GM10266 (cell line): ENCODE measurements around the gene ATP6AP1.
"Not testable (repeated sequence)": the region's sequence is repeated elsewhere in the genome, so short reads cannot be mapped to it uniquely, and the experiment has no call there.

Experiments used
- DNase-seq: peaks from one replicate; pipeline ENCODE4 v3.0.0; 2012; ENCODE audit errors: extremely low spot score
- TF ChIP-seq, protein P1 (sequence below): IDR thresholded peaks from 2 replicates; pipeline ENCODE4 v1.5.1; 2012; ENCODE audit warnings: mild to moderate bottlenecking, low read depth; ENCODE audit not compliant: control insufficient read depth, insufficient read depth; ENCODE audit errors: missing control alignments

Gene ATP6AP1

DNA sequence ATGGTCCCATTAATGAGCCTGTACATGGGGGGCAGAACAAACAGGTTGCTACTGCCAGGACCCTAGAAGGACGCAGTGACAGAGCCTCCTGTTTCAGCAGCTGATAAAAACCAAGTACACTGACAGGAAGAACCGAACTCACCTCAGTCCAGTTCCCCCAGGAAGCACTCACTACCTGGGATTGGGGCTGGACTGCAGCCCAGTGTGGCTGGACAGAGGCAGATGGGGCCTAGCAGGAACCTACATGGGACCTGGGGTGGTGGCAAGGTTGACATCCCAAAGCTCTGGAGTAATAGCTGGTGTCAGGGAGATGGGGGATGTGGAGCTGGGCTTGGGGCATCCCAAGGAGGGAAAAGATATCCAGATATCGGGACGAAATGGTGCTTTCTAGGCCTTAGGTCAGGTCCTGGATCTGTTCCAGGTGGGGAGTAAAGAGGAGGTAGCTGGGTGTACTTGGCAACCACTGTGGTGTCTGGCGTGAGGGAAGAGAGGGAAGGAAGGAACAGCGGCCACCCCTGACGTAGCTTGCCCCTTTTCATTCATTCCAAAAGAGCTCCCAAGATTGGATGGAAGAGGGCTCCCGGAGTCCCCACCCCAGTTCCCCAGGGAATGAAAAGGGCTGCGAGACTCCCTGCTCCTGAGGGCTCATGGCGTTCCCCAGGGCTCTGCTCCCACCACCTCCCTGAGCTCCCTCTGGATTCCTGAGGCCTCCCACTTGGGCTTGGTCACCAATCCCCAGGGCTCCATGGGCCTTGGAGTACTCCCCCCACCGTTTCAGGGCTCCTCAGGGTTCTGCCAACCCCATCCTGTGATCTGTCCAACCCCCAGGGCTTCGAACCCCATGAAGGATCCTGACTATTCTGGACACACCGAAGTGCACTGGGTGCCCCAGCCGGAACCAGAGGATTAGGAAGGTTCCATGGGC, 44.9 kb upstream of the ATP6AP1 start:
- DNase-seq, result no peak
- TF ChIP-seq, protein P1, sequence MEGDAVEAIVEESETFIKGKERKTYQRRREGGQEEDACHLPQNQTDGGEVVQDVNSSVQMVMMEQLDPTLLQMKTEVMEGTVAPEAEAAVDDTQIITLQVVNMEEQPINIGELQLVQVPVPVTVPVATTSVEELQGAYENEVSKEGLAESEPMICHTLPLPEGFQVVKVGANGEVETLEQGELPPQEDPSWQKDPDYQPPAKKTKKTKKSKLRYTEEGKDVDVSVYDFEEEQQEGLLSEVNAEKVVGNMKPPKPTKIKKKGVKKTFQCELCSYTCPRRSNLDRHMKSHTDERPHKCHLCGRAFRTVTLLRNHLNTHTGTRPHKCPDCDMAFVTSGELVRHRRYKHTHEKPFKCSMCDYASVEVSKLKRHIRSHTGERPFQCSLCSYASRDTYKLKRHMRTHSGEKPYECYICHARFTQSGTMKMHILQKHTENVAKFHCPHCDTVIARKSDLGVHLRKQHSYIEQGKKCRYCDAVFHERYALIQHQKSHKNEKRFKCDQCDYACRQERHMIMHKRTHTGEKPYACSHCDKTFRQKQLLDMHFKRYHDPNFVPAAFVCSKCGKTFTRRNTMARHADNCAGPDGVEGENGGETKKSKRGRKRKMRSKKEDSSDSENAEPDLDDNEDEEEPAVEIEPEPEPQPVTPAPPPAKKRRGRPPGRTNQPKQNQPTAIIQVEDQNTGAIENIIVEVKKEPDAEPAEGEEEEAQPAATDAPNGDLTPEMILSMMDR, result no peak

DNA sequence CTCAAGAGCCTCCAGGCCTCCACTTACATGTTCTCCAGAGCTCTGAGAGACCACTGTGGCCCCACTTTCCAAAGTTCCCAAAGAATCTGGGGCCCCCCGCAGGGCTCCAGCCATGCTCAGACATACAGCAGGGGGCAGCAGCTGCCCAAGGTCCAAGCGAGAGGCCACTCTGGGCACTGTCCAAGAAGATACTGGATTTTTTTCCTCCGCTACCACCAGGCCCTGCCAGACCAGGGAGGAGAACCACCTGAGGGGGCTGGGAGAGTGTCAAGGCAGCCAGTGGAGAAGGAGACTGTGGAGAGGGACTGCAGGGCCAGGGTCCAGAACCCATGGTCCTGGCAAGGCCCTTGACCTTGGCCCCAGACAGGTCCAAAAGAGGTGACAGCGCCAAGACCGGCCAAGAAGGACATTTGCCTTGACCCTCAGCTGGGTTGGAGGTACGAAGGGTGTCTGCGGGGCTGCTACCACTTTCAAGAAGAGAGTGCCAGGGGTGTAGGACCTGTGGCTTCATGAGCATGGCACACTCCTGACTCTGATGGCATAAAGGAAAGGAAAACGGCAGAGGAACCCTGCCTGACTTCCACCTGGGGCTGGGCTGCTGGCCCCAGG, 44.1 kb upstream of the ATP6AP1 start:
- no peak for DNase-seq
- TF ChIP-seq, protein P1, result peak; percentile 26

DNA sequence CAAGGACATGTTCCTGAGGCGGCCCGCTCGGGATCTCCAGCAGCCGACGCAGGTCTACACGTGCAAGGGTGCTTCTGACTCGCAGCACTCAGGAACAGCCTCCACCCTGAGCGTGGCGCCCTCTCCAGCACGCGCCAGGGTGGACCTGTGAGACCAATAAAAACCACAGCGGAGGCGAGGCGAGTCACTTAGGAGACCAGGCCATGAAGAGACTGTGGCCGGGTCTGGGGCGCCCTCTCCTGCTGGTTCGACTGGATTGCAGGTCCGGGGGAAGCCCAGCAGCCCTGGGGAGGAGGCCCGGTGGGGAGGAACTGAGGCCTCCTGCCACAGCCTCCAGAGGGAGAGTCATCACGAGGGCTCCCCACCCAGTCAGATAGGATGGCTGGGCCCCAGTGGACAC, 40.4 kb upstream of the ATP6AP1 start:
- DNase-seq, result not testable (repeated sequence)

DNA sequence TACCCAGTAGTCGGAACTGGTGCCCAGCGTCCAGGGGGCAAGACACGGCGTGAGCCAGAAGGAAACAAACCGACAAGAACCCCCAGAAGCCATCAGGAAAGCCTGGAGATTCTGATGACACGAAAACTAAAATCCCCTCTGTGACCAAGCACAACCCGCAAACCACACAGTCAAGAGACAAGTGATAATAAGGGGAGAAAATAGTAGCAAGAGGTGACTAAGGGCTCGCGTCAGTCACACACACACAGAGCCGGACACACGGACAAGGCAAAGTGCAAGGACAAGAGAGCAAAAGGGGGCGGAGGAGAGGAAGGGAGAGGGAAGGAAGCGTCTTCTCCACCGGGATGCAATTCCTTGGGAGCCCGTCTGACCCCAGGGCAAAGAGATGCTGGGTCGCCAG, 39.8 kb upstream of the ATP6AP1 start:
- not testable (repeated sequence) for DNase-seq

DNA sequence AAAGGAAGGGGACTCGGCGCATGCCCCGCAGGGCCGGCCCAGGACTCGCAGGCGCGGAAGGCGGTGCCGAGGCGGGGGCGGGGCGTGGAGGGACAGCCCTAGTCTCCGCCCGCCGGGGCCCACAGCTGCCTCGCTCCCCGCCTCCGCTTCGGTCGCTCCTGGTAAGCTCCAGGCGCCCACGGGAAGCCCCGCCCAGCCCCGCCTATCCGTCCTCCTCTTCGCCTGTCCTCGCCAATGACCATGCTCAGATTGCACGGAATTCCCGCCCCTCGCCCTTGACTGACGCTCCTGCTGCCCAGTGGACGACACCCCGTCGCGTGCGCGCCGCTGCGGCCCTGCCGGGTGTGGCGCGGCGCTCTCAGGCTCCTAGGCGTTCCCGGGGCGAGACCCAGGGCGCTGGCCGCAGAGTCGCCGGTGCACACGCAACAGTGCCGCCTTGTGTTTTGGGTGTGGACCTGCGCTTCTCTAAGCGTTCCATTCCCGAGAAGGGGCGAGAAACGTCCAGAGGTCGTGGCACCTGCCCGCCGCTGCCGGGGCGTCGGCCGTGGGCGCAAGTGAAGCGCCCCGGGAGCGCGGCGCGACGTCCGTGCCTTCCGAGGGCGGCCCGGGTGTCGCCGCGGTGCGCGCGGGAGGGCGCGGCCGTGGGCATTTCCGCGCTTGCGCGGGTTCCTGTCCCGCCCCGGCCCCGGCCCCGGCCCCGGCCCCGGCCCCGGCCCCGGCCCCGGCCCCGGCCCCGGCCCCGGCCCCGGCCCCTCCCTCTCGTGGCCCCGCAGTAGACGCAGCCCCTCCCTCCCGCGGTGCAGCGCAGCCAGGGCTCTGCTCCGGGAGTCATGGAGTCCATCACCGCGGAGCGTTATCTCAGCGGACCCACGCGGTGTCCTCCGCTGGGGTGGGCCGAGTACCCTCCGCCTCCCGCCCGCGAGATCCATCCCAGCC, 38.4 kb upstream of the ATP6AP1 start:
- not testable (repeated sequence) for DNase-seq

DNA sequence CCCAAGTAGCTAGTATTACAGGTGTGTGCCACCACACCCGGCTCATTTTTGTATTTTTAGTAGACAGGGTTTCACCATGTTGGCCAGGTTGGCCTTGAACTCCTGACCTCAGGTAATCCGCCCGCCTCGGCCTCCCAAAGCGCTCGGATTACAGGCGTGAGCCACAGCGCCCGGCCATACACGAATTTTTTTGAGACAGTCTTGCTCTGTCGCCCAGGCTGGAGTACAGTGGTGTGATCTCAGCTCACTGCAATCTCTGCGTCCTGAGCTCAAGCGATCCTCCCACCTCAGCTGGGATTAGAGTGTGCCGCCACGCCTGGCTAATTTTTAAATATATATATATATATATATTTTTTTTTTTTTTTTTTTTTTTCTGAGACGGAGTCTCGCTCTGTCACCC, 32.1 kb upstream of the ATP6AP1 start:
- DNase-seq, result not testable (repeated sequence)

DNA sequence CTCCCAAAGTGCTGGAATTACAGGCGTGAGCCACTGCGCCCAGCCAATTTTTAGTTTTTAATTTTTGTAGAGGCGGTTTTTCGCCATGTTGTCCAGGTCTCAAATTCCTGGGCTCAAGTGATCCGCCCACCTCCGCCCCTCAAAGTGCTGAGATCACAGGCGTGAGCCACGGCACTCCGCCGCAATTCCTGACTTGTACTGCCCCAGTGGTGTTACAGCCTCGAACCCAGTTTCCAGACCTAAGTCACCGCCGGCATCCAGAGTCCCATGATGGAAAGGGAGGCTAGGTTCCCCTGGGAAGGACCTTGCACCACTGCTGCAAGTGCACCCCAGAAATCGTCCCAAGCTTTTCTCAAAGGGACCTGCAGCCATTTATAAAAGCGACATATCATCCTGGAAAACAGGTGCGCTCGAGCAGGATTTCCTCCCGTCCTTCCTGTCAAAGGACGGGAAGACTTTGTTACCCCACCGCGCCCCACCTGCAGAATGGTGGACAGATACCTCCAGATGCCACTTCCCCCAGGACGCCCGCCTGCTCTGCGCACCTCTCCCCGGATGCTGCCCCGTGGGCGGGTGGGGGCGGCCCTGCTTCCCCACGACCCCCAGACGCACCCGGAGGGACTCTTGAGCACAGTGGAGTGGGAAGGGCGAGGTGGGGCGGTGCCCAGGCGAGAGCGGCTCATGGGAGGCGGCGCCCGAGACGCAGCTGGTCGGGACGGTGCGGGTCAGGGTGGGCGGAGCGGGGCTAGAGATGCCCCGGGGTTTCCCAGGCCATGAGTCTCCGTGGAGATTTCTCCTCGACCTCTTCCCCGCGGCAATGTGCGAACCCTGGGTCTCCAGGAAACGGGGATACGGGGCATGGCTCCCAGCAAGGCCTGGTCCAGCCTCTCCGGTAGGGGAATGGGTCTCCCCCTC, 31.2 kb upstream of the ATP6AP1 start:
- peak; percentile 47 for DNase-seq
- TF ChIP-seq, protein P1, result no peak

DNA sequence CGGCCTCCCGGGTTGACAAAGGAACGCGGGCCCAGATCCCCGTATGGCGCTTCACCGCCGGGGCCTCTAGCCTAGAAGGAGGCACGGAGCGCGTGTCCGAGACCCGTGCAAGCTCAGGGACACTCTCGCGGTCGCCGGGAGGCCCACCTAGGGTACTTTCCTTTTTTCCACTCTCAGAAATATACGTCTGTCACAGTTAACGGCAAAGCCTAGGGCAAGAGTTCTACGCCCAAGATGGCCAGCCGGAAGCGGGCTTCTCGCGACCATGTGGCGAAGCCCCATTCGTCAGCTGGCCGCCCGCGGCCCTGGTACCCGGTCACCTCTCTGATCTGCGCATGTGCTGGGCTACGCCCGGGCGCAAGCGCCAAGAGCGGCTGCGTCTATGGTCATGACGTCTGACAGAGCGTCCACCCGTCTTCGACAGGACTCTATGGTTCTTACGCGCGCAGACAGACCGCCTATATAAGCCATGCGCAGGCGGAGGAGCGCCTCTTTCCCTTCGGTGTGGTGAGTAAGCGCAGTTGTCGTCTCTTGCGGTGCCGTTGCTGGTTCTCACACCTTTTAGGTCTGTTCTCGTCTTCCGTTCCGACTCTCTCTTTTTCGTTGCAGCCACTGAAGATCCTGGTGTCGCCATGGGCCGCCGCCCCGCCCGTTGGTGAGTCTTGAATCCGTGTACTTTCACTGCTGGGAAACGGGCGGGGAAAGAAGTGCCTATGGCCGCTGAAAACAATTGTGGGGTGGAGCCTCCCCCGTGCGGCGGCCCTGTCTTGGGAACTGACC, 30.4 kb upstream of the ATP6AP1 start, which contains the start of gene RPL10:
RPL10 (plus strand) TSS at position 490 of the 780 bp plus-strand sequence; CDS start at position 633, 143 bp downstream.
- DNase-seq, result peak; percentile 93
- TF ChIP-seq, protein P1, result no peak
